ENCODE data around the gene PDE7B. TPM values are rescaled to one million over a fixed set of nuclear protein-coding genes. Genes with fewer than 3 reads are reported as not detected.

Gene PDE7B
- total and polyA plus RNA-seq, 9 of the 15 experiments (the other 6 are each of a cell fraction or from before 2014, with no cell fraction given), result 0.01 TPM; not detected in 8

- TF ChIP-seq TCF7L2 (IDR thresholded peaks at IDR 0.05; ENCODE audit: low read depth, low read length) (no peak), PRMT5 (CRISPR knock-in tag; IDR thresholded peaks at IDR 0.05) (no peak), OTX1 (CRISPR knock-in tag; IDR thresholded peaks at IDR 0.05) (no peak), DNMT1 (IDR thresholded peaks at IDR 0.05) (no peak), SMC3 (conservative IDR thresholded peaks at IDR 0.05; ENCODE audit: insufficient read depth, low read depth, low read length) (no peak), SUPT5H (IDR thresholded peaks at IDR 0.05) (no peak), POU5F1 (IDR thresholded peaks at IDR 0.05; ENCODE audit: borderline replicate concordance, low read depth, low read length, partially characterized antibody) (no peak)
Observed at GRCh38 chr6:136069119-136069518, 217.6 kb downstream of the PDE7B start (continued).

GRCh38 chr6:136070815-136071214 is 219.3 kb downstream of the PDE7B start:
- Histone ChIP-seq H3K9me3 (replicated peaks; ENCODE audit: control insufficient read depth, insufficient read depth, low read depth, low read length) (no peaks in the 10 kb centered on the region), H3K27ac (ENCODE audit: extremely low read depth, low read depth, low read length) (no peak overlapping the region), H3K4me2 (ENCODE audit: insufficient read depth, low read length) (no peak overlapping the region), H3K27me3 (ENCODE audit: control insufficient read depth in 2 of 2, insufficient read depth in 2 of 2, low read length in 2 of 2) (peaks cover 2 to 11% of the 10 kb centered on the region in 2 experiments; a peak in 2 of 5 replicates), H3K36me3 (ENCODE audit: control insufficient read depth, insufficient read depth, low read length) (no peaks in the 10 kb centered on the region), H2AFZ (ENCODE audit: low read depth, low read length) (no peak overlapping the region), H4K20me1 (replicated peaks; ENCODE audit: control insufficient read depth, insufficient read depth, low read length) (no peaks in the 10 kb centered on the region), H3K9ac (ENCODE audit: insufficient read depth in 1 of 2, low read depth in 2 of 2, low read length in 2 of 2) (no peak overlapping the region), H3K9me1 (ENCODE audit: control insufficient read depth, insufficient read depth, low read length) (no peaks in the 10 kb centered on the region), H3K4me1 (replicated peaks in 1 of 2; ENCODE audit: control insufficient read depth in 2 of 2, insufficient read depth in 2 of 2, low read length in 2 of 2) (no peaks in the 10 kb centered on the region), H3K4me3 (no peak overlapping the region), H3K79me2 (ENCODE audit: control insufficient read depth, insufficient read depth, low read length) (no peaks in the 10 kb centered on the region)
- no TSS peak for BruUV-seq (replicated peaks)
- in situ Hi-C loops (cut with MboI), result no loop called here
- 1% methylated on average over 5 of the region's 5 CpGs for WGBS (ENCODE audit: insufficient coverage, low coverage, missing lambda C conversion rate)
- FAIRE-seq (no peak), DNase-seq (ENCODE audit: extremely low read depth in 1 of 4, low spot score in 3 of 4) (no peak), ATAC-seq (no peak)
- intact Hi-C loops (cut with micrococcal nuclease), result no loop called here
- ChIA-PET POLR2A (interaction anchor here (1.3 kb wide), 1 partner anchor 9 kb away, joined by 3 read pairs; no protein-coding TSS in a partner anchor), CTCF (ENCODE audit: low intra/inter-chr PET ratio) (no interaction called here)
- no peak for TF ChIP-seq CHD2 (IDR thresholded peaks at IDR 0.05; ENCODE audit: low read depth, low read length)
- no peak for TF ChIP-seq PKNOX1 (IDR thresholded peaks at IDR 0.05)
- no peak for TF ChIP-seq SMARCE1 (IDR thresholded peaks at IDR 0.05)
- no peak for TF ChIP-seq YBX1 (IDR thresholded peaks at IDR 0.05)
- TF ChIP-seq POLR2G (IDR thresholded peaks at IDR 0.05; ENCODE audit: low read depth, low read length), result no peak
- no peak for TF ChIP-seq CGGBP1 (CRISPR knock-in tag; IDR thresholded peaks at IDR 0.05)
- no peak for TF ChIP-seq ZNF584 (CRISPR knock-in tag; IDR thresholded peaks at IDR 0.05; ENCODE audit: low read depth)
- TF ChIP-seq MAX (CRISPR knock-in tag; IDR thresholded peaks at IDR 0.05), result no peak
- TF ChIP-seq NBN (IDR thresholded peaks at IDR 0.05; ENCODE audit: low read depth), result no peak
- TF ChIP-seq ZNF408 (CRISPR knock-in tag; IDR thresholded peaks at IDR 0.05; ENCODE audit: low read depth), result no peak
- TF ChIP-seq ZBTB7A (IDR thresholded peaks at IDR 0.05; ENCODE audit: borderline replicate concordance, control insufficient read depth, low read depth, low read length), result no peak
- TF ChIP-seq ETV6 (IDR thresholded peaks at IDR 0.05; ENCODE audit: borderline replicate concordance in 1 of 2, low read depth in 2 of 2, low read length in 1 of 2), result no peak
- no peak for TF ChIP-seq ETV6 (CRISPR knock-in tag; IDR thresholded peaks at IDR 0.05; ENCODE audit: borderline replicate concordance)
- TF ChIP-seq DLX4 (CRISPR knock-in tag; IDR thresholded peaks at IDR 0.05), result no peak
- TF ChIP-seq POLR2H (tag; IDR thresholded peaks at IDR 0.05; ENCODE audit: low read depth), result no peak
- no peak for TF ChIP-seq CCAR2 (IDR thresholded peaks at IDR 0.05; ENCODE audit: low read depth, low read length)
- no peak for TF ChIP-seq HMG20A (CRISPR knock-in tag; conservative IDR thresholded peaks at IDR 0.05)
